MV-4-11 (cell line): ENCODE data around the gene ADAMTS18.
A peak's percentile ranks its signal among the peaks of the same experiment; 100 is the strongest.
"Not testable (repeated sequence)": the region's sequence is repeated elsewhere in the genome, so short reads cannot be mapped to it uniquely, and the experiment has no call there.

Experiments
- DNase-seq: peaks from one replicate; lab custom pipeline; 2025; lab: John Stamatoyannopoulos, UW

ADAMTS18 gene

DNA sequence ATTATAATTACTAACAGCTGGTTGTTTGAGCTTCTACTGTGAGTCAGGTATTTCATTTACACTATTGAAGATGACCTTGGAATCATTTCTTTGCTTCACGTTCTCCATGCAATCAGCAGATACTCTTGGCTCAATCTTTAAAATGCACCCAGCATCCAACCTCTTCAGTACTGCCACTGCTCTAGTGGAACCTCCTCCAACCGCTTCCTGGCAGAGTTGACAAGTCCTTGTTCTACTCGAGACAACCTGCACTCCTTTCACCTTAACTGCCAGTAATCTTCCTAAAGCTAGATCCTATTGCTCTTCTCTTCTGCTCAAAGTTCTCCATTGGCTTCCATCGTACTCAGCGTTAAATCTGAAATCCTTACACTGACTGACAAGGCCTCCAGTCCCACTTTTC, 149.2 kb downstream of the ADAMTS18 start:
- no peak for DNase-seq

DNA sequence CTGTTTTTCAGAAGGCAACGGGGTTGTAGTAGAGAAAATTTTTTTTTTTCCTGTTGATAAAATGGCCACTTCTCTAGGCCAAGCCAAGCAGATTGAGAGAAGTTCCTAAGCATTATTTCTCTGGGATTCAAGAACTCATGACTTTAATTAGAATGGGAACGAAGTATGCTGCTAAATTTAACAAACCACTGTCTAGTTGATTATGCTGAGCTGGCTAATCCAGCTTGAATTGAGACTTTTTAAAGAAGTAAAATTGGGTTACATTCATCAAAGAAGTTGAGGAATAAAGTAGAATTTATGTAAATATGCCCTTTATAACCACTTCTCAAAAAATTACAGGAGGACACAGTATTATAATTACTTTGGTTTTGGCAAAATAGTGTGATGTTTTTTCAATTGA, 152.5 kb downstream of the ADAMTS18 start:
- DNase-seq = no peak

DNA sequence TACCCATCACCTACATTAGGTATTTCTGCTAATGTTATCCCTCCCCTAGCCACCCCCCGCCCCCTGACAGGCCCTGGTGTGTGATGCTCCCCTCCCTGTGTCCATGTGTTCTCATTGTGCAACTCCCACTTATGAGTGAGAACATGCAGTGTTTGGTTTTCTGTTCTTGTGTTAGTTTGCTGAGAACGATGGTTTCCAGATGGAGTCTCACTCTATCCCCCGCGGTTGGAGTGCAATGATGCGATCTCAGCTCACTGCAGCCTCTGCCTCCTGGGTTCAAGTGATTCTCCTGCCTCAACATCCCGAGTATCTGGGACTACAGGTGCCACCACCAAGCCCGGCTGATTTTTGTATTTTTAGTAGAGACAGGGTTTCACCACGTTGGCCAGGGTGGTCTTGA, 155.5 kb downstream of the ADAMTS18 start:
- not testable (repeated sequence) for DNase-seq

DNA sequence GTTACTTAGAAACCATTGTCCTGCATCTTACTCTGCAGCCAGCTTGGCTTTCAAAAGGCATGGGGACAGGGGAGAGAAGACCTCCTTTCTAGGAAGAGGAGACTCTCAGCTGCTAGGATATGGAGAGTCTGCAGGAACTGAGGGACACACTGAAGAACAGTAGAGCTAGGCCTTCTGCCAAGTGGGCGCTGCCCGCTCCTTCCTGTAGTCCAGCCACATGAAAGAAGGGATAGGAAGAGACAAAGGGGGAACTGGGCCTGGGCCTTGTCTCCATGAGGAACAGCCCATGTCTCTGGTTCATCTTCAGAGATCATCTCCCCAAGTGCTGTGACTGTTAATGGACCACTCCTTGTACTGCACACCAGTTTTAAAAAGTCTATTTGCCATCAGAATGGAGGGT, 157.3 kb downstream of the ADAMTS18 start:
- DNase-seq = no peak

DNA sequence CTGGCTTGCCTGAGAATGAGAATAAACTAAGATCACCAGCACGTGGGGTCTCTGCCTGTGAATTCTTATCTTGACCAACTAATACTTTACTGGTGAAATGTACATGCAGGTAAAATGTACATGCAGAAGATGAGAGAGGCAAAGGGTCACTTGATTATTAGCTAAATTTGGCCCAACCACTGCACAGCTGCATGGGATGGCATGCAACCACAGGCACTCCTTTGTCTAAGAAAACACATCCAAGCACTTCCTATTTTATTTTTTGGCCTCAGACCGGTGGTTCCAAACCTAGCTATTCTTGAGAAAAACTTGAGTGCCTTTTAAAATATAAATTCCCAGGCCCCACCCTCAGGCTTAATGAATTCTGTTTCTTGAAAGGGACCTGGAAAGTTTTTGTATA, 157.7 kb downstream of the ADAMTS18 start:
- DNase-seq = peak; percentile 7

DNA sequence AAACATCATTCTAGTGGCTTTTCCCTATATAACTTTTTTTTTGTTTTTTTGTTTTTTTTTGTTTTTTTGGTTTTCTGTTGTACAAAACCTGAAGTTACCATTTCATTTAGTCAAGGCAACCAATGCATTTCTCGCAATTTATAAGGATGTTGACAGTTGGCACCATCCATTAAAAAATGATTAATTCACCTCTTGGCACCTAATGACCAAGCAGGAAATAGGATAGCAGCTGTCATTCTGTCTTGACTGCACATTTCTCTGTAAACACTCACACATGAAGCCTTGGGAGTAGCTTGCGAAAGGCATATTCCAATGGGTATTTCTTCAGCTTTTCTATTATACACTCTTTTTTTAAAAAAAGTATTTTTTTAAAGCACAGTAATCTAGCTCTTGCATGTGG, 158.2 kb downstream of the ADAMTS18 start:
- DNase-seq = no peak

DNA sequence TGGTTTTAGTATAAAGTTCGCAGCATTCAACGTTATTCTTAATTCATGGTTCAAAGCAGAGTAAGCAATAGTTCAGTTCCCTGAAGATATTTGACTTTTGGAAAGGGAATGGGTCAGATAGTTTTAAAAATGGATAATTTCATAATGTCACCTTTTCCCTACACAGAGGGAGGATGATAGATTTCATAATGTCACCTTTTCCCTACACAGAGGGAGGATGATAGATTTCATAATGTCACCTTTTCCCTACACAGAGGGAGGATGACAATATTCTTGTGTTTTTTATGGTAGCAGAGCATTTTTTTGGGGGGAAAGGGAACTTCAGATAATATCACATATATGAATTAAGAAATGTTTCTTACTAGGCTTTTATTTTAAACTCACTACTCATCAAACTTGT, 159.5 kb downstream of the ADAMTS18 start:
- not testable (repeated sequence) for DNase-seq

DNA sequence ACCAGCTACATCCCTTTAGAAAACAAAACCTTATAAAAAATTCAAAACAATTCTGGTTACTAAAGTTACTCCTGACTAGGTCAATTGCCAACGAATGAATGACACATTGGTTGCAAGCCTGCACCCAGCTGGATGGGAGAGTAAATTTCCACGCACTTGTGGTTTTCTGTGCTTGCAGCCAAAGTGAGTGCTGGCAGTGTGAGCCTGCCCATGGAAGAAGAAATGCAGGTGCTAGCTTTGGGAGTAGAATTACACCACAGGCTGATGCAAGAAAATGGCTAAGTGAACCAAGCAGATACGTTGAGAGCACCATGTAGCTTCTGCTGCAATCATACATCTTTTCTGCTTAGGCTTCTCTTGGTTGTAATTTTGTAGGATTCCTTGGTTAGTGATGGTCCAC, 161.0 kb downstream of the ADAMTS18 start:
- DNase-seq = peak; percentile 65

DNA sequence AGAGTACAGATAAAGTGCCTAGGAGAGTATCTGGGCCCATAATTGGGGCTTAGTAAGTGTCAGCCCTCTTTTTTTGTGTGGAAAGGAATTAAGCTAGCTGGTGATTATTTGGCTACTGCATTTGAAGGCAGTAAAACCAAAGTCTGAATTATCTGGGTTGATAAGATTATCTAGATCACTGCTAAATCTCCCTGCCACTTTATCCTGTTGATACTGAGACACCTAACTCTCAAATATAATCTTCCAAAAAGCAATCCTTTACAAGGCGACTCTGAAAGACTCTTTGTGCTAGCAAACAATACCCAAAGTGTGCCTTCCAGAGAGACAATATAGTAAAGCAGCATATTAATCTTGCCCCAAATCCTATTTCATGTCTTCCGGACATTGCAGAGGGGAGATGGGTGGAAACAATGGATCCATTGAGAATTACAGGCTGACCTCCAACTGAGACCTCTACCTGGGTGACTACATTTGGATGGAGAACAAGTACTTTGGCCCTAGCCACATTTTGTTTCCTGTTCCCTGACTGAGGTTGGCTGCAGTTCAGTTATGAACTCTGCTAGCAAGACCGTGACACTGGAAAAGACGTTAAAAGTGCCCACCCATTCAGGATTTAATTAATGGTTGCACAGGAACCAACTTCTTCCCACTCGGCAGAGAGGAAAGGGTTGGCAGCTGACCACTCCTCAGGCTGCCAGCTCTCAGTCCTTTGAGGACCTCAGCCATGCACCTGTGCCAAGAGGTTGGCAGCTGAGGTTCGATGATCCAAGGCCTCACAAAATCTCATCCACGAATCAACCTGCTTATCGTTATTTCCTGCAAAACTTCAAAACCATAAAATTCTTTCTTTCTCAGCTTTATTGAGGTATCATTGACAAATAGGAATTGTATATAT, 163.1 kb downstream of the ADAMTS18 start:
- no peak for DNase-seq

DNA sequence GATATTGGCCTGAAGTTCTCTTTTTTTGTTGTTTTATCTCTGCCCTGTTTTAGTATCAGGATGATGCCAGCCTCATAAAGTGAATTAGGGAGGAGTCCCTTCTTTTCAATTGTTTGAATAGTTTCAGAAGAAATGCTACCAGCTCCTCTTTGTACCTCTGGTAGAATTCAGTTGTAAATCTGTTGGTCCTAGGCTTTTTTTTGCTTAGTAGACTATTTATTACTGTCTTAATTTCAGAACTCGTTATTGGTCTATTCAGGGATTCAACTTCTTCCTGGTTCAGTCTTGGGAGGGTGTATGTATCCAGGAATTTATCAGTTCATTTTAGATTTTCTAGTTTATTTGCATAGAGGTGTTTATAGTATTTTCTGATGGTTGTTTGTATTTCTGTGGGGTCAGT, 168.6 kb downstream of the ADAMTS18 start:
- DNase-seq = not testable (repeated sequence)

DNA sequence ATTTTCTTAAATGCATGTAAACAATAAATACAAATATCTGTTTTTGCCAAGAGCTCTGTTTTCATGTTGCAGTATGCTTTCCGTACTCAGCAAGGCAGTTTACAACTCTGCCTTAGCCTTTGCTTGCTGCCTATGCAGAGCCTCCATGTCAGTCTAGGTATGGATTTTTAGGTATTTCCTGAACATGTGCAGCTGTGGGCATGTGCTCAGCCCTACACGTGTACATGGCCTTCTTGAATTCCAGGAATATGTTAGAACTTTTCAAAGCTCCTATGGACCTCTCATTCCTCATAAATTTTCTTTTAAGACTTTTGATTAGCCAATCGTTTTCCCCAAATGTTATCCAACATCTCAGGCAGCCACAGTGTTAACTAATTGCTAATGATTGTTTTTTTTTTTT, 171.9 kb downstream of the ADAMTS18 start:
- no peak for DNase-seq

DNA sequence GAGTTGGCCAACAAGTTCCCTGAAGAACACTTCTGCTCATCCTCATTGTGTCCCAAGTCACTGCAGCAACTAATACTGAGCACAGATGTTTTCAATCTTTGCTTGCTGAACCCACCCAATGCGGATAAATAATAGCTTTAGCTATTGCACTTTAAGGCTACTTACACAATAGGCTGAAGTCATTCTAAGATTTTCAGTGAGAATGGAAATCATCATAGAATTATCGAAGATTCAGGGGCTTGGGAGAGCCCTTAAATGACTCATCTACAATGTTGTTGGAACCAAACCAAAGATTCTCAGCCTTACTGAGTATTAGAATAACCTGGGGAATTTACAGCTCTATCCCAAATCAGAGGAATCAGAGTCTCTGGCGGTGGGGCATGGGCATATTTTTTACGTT, 184.4 kb downstream of the ADAMTS18 start:
- no peak for DNase-seq

DNA sequence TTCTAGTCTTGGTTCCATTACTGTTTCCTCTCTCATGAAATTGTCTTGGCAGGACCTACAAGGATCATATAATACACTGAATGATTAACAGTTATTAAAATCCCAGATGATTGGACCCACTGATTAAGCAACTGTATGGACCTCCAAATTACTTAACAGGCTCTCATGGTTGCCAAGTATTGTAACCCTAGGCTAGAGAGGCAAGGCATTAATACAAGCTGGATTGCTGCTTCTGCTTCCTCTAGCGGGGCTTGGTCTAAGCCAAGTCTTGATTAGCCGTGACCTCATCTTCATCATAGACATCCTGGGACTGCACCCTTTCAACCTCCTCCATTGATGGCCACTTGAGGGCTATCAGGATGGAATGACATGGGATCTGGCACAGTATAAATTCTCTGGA, 188.7 kb downstream of the ADAMTS18 start:
- peak; percentile 4 for DNase-seq

DNA sequence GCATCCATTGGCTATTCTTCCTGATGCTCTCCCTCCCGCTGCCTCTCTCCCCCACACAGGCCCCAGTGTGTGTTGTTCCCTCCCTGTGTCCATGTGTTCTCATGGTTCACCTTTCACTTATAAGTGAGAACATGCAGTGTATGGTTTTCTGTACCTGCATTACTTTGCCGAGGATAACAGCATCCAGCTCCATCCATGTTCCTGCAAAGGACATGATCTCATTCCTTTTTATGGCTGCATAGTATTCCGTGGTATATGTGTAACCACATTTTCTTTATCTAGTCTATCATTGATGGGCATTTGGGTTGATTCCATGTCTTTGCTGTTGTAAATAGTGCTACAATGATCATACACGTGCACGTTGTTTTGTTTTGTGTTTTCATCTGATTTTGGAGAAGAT, 192.4 kb downstream of the ADAMTS18 start:
- DNase-seq = not testable (repeated sequence)

DNA sequence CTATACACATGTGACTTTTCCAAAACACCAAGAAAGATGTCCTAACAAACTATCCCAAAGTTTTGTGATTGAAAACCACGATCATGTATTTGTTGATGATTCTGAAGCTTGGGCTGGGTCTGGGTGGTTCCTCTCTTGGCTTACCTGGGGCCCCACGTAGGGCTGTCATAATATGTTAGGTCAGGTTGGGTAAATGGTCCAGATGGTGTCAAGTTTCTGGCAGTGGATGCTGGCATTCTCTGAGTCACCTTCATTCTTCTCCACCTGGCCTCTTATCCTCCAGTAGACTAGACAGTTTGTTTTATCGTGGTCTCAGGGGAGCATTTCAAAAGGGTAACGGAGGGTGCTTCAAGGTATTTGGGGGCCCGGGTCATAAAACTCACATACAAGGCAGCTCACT, 196.2 kb downstream of the ADAMTS18 start:
- no peak for DNase-seq

DNA sequence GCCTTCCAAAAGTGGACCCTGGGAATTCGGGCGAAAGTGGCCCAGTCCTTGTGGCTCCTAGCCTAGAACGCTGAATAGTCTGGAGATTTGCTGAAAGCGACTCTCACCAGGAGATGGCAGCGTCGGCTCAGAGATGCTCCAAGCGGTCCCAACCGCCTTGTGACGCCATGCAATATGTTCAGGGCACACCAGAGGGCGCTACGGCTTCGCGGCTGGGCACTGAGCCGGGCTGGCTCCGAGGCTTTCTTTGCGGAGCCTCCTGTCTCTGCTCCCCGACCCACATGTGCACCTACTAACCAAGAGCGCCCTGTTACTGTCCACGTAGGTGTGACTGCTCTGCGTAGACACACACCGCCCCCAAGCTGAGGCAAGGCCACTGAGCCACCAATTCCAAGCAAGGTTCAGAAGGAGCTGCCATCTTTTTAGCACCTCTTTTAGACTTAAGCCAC, 198.7 kb downstream of the ADAMTS18 start:
- DNase-seq = peak; percentile 68

DNA sequence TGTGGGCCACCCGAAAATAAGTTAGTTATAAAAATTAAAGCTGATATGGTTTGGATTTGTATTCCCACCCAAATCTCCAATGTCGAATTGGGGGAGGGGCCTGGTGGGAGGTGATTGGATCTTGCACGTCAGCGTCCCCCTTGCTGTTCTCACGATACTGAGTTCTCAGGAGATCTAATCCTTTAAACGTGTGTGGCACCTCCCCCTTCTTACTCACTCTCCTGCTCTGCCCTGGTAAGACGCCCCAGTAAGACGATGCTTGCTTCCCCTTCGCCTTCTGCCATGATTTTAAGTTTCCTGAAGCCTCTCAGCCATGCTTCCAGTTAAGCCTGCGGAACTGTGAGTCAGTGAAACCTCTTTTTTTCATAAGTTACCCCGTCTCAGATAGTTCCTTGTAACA, 200.2 kb downstream of the ADAMTS18 start:
- peak; percentile 59 for DNase-seq

DNA sequence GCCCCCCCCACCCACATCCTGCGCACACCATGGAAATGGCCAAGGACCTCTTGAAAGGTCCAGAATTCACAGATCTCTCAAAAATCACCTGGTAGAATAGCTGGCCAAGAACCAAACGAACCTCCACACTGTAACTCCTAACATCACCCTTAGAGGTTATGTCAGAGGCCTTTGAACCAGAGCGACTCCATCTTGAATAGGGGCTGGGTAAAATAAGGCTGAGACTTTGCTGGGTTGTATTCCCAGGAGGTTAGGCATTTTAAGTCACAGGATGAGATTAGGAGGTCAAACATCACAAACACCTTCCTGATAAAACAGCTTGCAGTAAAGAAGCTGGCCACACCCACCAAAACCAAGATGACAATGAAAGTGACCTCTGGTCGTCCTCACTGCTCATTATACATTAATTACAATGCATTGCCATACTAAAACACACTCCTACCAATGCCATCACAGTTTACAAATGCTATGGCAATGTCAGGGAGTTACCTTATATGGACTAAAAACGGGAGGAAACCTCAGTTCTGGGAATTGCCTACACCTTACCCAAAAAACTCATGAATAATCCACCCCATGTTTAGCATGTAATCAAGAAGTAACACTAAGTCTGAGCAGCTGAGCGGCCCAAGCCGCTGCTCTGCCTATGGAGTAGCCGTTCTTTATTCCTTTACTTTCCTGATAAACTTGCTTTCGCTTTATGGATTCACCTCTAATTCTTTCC, 200.9 kb downstream of the ADAMTS18 start:
- no peak for DNase-seq
